GM20000 (cell line): ENCODE results near the gene ZNF526.

Source experiments
- DNase-seq: peaks from one replicate; pipeline ENCODE4 v3.0.0; 2012; ENCODE audit warnings: low spot score
- TF ChIP-seq, protein P1 (sequence below): IDR thresholded peaks from 2 replicates; pipeline ENCODE4 v1.5.1; 2012; ENCODE audit warnings: mild to moderate bottlenecking, control low read depth; ENCODE audit errors: extremely low read depth, missing control alignments

Gene ZNF526

DNA sequence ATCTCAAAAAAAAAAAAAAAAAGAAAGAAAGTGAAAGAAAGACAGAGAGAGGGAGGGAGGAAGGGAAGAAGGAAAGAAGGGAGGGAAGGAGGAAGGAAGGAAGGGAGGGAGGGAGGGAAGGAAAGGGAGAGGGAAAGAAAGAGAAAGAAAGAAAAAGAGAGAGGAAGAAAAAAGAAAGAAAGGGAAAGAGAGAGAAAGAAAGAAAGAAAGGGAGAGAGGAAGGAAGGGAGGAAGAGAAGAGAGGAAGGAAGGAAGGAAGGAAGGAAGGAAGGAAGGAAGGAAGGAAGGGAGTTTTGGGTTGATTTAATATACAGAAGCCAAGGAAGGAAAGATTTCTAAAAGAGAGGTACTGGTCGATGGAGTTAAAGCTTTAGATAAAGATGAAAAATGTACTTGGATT is 31.4 kb upstream of the ZNF526 start:
- TF ChIP-seq, protein P1, sequence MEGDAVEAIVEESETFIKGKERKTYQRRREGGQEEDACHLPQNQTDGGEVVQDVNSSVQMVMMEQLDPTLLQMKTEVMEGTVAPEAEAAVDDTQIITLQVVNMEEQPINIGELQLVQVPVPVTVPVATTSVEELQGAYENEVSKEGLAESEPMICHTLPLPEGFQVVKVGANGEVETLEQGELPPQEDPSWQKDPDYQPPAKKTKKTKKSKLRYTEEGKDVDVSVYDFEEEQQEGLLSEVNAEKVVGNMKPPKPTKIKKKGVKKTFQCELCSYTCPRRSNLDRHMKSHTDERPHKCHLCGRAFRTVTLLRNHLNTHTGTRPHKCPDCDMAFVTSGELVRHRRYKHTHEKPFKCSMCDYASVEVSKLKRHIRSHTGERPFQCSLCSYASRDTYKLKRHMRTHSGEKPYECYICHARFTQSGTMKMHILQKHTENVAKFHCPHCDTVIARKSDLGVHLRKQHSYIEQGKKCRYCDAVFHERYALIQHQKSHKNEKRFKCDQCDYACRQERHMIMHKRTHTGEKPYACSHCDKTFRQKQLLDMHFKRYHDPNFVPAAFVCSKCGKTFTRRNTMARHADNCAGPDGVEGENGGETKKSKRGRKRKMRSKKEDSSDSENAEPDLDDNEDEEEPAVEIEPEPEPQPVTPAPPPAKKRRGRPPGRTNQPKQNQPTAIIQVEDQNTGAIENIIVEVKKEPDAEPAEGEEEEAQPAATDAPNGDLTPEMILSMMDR: no peak
- DNase-seq: no peak

DNA sequence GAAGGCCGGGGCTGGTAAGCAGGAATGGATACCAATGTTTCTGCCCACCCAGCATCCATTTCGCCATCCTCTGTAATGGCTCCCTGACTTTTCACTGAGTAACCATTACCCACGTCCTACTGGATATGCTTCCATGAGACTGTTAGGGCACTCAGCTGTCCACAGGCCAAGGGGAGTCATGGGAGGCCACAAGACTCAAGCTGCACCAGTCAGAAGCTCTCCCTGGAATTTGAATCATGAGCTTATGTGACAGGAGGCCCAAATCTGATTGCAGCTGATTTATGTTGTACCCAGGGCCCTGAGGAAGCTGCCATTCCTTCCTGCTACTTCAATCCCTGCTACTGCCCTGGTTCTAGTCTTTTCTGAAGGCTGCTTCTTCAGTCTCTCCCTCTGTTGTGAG is 31.0 kb upstream of the ZNF526 start:
- TF ChIP-seq, protein P1: no peak
- no peak for DNase-seq

GRCh38 chr19:42191330-42191729 is 28.8 kb upstream of the ZNF526 start:
- TF ChIP-seq, protein P1: no peak
- no peak for DNase-seq

- TF ChIP-seq, protein P1: no peak
- DNase-seq: no peak
Measured at GRCh38 chr19:42191855-42192254, 28.3 kb upstream of the ZNF526 start.

DNA sequence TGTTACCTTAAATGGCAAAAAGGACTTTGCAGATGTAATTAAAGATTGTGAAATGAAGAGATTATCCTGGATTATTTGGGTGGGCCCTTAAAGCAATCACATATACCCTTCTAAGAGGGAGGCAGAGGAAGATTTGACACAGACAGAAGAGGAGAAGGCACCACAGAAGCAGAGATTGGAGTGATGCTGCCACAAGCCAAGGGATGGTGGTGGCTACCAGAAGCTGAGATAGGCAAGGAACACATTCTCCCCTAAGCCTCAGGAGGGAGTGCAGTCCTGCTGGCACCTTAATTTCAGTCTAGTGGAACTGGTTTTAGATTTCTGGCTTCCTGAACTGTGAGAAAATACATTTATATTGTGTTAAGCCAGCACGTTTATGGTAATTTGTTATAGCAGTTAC is 26.8 kb upstream of the ZNF526 start:
- TF ChIP-seq, protein P1: no peak
- no peak for DNase-seq

- TF ChIP-seq, protein P1: no peak
- DNase-seq: no peak
Measured at GRCh38 chr19:42193706-42194105, 26.4 kb upstream of the ZNF526 start.

- TF ChIP-seq, protein P1: no peak
- no peak for DNase-seq
Measured at GRCh38 chr19:42196011-42197001, 23.8 kb upstream of the ZNF526 start.
